ENCODE results near the gene F10.

- TF ChIP-seq ARNTL (CRISPR knock-in tag; IDR thresholded peaks at IDR 0.05; ENCODE audit: borderline replicate concordance, low read depth): no peak
- TF ChIP-seq, protein P1, sequence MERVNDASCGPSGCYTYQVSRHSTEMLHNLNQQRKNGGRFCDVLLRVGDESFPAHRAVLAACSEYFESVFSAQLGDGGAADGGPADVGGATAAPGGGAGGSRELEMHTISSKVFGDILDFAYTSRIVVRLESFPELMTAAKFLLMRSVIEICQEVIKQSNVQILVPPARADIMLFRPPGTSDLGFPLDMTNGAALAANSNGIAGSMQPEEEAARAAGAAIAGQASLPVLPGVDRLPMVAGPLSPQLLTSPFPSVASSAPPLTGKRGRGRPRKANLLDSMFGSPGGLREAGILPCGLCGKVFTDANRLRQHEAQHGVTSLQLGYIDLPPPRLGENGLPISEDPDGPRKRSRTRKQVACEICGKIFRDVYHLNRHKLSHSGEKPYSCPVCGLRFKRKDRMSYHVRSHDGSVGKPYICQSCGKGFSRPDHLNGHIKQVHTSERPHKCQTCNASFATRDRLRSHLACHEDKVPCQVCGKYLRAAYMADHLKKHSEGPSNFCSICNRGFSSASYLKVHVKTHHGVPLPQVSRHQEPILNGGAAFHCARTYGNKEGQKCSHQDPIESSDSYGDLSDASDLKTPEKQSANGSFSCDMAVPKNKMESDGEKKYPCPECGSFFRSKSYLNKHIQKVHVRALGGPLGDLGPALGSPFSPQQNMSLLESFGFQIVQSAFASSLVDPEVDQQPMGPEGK (CRISPR knock-in tag; IDR thresholded peaks at IDR 0.05; ENCODE audit: borderline replicate concordance): no peak
- TF ChIP-seq CREB5 (CRISPR knock-in tag; IDR thresholded peaks at IDR 0.05; ENCODE audit: low read depth): no peak
- TF ChIP-seq, protein P2, sequence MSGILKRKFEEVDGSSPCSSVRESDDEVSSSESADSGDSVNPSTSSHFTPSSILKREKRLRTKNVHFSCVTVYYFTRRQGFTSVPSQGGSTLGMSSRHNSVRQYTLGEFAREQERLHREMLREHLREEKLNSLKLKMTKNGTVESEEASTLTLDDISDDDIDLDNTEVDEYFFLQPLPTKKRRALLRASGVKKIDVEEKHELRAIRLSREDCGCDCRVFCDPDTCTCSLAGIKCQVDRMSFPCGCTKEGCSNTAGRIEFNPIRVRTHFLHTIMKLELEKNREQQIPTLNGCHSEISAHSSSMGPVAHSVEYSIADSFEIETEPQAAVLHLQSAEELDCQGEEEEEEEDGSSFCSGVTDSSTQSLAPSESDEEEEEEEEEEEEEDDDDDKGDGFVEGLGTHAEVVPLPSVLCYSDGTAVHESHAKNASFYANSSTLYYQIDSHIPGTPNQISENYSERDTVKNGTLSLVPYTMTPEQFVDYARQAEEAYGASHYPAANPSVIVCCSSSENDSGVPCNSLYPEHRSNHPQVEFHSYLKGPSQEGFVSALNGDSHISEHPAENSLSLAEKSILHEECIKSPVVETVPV (CRISPR knock-in tag; IDR thresholded peaks at IDR 0.05): no peak
Observed at GRCh38 chr13:113129480-113129879, 6.9 kb downstream of the F10 start.

Measured in SK-N-SH treated with all-trans-retinoic acid at 6 μM for 48 hours (cell line).